ENCODE data around the gene ABCB6.

The ABCB6 gene

DNA sequence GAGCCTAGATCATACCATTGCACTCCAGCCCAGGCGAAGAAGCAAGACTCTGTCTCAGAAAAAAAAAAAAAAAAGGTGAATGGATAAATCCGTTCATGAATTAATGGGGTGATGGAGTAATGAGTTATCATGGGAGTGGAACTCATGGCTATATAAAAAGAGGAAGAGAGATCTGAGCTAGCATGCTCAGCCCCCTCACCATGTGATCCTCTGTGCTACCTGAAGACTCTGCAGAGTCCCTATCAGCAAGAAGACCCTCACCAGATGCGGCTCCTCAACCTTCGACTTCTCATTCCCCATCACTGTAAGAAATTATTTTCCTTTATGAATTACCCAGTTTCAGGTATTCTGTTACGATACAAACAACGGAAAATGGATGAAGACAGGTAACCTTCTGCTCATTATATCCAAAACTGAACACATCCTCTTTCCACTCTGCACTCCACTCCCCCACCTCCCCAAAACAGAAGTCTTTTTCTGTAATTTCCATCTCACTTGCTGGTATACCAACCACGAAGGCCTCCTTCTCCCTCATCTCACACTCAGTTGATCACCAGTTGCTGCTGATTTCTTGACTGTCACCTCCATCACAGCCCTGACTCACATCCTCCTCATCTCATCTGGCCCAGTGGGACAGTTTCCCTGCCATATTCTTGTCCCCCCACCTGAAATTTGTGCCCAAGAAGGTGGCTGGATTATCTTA, 31.9 kb downstream of the ABCB6 start:
- in situ Hi-C loops (cut with MboI; ENCODE audit: low sequenced_read_pairs) = no loop called here

DNA sequence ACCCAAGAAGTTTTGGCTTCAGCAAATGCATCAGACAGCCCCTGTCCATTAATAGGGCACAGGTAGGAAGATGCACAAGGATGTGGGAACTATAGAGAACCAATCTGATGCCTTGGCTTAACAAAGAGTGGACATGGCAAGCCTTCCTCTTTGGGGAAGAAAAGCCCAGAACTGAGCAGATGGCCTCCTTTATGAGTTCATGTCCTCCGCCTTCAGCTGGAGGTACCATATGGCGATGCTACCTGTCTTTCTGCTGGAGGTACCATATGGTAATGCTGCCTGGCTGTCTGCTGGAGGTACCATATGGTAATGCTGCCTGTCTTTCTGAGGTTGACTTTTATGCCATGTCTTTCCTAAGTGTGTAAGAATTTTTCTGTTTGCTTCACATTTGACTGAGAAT, 34.6 kb downstream of the ABCB6 start:
- in situ Hi-C loops (cut with MboI; ENCODE audit: low sequenced_read_pairs) = no loop called here

DNA sequence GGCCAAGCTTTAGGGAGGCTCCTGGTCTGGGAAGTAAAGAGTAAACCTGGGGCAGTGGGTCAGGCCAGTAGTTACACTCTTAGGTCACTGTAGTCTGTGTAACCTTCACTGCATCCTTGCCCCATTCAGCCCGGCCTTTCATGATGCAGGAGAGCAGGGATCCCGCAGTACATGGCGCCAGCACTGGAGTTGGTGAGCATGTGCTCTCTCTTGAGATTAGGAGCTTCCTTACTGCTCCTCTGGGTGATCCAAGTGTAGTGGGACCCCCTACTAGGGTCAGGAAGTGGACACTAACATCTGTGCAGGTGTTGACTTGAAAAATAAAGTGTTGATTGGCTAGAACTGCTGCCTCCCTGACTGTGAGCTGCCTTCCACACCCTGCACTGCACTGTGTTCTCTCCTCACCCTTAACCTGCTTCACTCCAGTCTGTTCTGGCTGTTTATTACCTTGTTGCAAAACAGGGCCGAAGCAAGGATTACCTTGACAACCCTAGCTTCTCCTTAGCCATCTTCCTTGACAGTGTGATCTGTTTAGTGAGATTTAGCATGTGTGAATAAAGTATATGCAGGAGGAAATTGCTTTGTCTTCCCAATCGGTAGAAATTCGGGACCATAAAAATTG, 35.5 kb downstream of the ABCB6 start:
- in situ Hi-C loops (cut with MboI; ENCODE audit: low sequenced_read_pairs) = no loop called here

DNA sequence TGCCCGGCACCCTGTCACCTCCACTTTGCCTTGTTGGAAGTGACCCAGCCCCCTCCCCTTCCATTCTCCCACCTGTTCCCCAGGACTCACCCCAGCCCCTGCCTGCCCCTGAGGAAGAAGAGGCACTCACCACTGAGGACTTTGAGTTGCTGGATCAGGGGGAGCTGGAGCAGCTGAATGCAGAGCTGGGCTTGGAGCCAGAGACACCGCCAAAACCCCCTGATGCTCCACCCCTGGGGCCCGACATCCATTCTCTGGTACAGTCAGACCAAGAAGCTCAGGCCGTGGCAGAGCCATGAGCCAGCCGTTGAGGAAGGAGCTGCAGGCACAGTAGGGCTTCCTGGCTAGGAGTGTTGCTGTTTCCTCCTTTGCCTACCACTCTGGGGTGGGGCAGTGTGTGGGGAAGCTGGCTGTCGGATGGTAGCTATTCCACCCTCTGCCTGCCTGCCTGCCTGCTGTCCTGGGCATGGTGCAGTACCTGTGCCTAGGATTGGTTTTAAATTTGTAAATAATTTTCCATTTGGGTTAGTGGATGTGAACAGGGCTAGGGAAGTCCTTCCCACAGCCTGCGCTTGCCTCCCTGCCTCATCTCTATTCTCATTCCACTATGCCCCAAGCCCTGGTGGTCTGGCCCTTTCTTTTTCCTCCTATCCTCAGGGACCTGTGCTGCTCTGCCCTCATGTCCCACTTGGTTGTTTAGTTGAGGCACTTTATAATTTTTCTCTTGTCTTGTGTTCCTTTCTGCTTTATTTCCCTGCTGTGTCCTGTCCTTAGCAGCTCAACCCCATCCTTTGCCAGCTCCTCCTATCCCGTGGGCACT, 36.2 kb downstream of the ABCB6 start:
- in situ Hi-C loops (cut with MboI; ENCODE audit: low sequenced_read_pairs) = no loop called here

DNA sequence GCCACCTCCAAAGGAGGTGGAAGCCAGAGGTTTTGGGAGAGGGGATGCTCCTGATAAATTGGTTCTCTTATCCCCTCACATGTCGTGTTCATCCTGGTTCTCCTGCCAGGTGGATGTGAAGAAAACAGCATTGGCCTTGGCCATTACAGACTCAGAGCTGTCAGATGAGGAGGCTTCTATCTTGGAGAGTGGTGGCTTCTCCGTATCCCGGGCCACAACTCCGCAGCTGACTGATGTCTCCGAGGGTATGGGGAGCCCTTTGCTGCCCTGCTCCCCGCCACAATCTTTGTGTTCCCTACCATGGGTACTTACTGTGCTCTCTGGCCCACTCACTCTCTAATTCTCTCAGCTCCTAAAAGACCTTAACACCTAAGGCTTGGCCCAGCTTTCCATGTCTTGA, 37.2 kb downstream of the ABCB6 start:
- in situ Hi-C loops (cut with MboI; ENCODE audit: low sequenced_read_pairs) = no loop called here

DNA sequence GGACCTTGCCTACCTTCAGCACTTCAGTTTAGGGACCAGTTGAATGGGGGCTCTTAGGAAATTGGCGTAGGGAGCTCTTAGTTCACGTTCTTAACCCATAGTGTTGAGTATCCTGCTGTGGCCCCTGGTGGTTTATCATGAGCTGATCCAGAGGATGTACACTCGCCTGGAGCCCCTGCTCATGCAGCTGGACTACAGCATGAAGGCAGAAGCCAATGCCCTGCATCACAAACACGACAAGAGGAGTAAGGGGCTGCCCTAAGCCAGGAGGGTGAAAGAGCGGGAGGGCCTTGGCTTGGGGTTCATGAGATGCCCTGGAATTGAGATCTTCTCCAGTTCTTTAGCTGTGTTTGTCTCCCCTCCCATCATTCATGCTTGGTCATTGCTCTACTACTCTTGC, 37.8 kb downstream of the ABCB6 start:
- in situ Hi-C loops (cut with MboI; ENCODE audit: low sequenced_read_pairs) = no loop called here

DNA sequence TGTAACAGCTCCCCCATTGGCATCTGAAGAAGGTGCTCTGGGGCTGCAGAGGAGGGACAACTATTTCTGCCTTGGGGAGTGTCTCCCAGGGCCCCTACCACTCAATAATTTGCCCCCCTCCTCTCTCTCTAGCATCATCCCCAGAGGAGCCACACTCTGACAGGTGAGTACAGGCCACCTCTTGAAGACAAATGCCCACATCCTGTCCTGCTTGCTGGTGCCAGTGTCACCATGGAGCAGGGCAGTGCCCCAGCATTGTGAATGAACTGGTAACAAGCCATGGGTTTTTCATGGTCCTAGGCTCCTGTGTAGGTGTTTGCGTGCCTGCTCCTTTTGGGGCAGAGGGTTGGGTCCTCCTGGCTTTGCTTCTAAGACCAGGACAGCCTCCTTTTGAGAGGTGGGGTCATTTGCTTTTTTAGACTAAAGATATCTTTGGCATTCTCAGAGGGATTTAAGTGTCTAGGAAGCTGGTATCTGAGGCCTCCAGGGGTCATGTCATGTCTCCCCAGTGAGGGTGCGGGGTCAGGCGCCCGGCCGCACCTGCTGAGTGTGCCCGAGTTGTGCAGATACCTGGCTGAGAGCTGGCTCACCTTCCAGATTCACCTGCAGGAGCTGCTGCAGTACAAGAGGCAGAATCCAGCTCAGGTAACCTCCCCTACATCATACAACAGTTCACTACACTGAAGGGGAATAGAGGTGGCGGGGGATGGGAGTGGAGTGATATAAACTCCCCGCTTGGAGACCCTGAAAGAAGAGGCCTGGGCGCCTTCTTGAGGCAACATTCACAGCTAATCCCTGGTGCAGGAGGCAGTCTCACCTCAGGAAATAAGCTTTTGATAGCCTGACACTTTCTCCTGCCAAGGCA, 38.9 kb downstream of the ABCB6 start:
- in situ Hi-C loops (cut with MboI; ENCODE audit: low sequenced_read_pairs) = no loop called here

DNA sequence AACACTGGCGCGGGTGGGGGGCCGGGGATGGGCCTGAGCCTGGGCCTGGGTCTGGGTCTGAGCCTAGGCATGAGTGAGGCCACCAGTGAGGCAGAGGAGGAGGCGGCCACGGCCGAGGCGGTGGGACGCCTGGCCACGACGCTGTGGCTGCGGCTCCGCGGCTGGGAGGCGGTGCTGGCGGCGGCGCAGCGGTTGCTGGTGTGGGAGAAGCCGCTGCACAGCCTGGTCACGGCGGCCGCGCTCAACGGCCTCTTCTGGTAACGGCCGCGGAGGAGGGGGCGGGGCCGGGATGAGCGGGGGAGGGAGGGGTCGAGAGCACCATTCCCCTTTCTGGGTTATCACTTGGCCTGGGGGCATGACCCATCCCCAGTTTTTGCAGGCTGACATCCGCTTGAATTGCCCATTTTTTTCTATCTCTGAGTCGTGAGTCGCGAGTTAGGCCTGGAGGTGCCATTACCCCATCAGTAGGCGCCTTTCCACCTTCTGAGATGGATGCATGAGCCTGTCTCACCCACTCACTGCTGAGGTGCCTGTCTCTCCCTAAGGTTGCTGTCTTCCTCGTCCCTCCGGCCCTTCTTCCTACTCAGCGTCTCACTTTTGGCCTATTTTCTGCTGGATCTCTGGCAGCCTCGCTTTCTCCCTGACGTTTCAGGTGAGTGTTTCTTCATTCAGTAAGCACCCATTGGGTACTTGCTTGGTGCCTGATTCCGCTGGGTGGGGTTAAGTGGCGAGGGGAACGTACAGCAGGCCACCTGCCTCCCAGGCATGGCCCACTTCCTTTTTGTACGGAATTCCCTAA, 40.2 kb downstream of the ABCB6 start:
- in situ Hi-C loops (cut with MboI; ENCODE audit: low sequenced_read_pairs) = no loop called here

DNA sequence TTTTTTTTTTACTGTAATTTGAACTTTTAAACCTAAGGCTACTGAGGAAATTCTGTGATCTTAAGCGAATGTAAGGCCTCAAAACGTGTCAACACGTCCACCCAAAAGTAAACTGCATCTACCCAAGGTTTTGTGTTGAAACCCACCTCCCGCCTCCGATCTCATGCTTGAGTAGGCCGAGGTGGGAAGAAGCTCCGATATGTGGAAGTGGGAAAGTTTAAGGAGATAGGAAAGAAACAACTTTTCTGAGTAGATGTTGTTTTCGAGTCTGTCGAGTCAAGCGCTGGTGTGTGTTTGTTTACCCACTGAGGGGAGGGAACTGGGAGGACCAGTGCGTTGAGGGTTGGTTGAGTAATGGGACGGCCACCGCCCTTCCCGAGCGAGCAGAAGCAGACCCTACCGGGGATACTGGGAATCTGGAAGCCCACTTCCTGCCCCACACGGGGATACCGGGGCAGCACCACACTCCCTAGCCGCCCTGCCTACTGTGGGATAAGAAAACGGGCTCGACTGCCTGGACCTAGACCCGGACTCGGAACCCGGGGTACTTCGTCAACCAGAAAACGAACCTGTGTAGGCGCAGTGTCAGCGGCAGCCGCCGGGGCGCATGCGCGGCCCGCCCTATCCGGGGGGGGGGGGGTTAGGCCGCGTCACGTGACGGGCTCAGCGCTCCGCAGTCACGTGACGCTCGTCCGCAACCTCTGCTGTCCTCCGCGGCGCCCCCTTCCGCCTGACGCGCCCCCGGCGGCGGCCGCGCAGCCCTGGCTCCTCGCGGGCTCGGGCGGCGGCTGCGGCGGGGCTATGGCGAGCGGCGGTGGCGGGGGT, 41.0 kb downstream of the ABCB6 start, which contains the start of gene RETREG2:
Gene RETREG2, plus strand, starts transcription at position 724 of the 825 bp plus-strand sequence. Its CDS starts 78 bp downstream, at position 802.
- in situ Hi-C loops (cut with MboI; ENCODE audit: low sequenced_read_pairs) = no loop called here

DNA sequence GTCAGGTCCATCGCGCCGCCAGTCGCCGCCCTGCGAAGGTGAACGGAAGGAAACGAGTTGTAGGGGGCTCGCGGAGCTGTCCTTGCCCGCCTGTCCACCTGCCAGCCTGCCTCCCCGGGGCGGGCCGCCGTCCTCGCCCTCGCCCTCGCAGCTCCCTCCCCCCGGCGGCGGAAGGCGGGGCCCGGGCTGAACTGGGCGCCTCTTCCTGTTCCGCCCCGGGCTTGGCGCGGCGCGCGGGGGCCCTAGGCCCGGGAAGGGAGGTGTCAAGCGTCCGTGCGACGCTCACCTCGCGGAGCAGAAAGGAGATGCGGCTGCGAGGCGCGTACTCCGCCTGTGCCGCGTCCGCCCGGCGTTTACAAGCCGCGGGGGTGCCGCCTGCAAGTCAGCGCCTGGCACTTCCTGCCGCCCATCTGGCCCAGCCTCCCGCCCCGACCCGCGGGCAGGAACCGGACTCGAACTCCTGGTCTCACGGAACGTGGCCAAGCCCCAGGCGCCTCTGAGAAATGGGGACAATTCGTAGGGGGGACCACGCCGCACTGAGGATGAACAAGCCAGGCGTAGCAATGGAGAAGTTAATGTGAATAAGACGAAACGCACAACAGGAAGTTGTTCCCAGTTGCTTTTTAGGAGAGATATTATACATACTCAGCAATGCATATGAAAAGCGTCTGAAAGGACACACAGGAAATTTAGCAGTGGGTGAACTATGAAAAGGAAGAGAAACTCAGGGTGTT, 41.8 kb downstream of the ABCB6 start, which contains the start of gene CNPPD1:
Gene CNPPD1, minus strand, starts transcription at position 108 of the 734 bp plus-strand sequence. Its CDS starts 97 bp downstream, at position 11.
- in situ Hi-C loops (cut with MboI; ENCODE audit: low sequenced_read_pairs) = no loop called here

DNA sequence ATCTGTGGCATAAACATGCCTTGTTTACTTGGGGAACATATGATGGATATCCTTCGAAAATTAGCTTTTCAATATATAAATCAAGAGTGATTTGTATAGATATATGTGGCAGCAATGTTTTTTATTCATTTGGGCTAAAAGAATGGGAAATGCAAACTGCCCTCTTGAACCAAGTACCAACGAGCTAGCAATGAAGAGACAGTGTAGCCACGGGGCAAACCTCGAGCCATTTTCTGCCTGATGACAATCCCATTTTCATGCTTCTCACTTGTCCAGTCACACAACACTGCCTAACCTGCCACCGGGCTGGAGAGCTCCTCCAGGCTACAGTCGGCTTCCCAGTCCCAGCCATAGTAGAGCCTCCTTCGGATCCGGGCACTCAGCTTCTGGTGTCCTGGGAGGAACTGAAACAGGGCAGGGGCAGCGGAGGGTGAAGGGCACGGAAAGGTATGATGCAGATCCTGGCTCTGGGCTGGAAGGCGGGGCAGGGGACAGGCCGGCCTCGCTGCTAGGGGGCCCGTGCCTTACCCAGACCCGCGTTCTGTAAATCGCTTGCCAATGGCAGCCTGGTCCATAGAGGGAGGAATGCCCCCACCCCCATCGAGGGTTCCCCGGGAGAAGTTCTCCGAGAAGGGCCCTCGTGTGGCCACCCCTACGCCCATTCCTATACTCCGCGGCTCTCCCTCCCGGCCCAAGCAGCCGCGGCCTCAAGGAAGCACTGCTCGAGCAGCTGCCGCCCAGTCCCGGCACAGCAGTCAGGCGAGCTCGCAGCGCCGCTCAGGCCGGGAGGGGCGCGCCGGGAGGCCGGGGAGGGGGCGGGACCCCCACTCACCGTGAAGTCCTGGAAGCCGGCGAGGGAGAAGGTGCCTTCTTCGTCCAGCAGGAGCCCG, 42.6 kb downstream of the ABCB6 start:
- in situ Hi-C loops (cut with MboI; ENCODE audit: low sequenced_read_pairs) = no loop called here

DNA sequence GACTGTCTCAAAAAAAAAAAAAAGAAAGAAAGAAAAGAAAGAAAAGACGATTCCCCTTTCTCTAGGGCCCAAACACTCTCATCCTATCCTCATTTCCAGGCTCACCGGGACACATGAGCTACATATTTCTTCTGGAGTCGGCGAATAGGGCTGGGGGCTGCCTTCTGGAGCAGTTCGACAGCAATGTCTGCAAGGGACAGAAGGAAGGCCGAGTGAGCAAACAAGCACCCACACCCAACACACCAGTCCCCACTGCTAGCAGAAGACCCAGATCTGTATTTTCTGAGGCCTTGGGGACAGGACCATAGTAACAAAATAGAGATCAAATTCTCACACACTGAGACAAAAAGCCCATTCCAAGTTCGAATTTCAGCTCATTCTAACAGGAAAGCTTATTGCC, 43.3 kb downstream of the ABCB6 start:
- in situ Hi-C loops (cut with MboI; ENCODE audit: low sequenced_read_pairs) = no loop called here

DNA sequence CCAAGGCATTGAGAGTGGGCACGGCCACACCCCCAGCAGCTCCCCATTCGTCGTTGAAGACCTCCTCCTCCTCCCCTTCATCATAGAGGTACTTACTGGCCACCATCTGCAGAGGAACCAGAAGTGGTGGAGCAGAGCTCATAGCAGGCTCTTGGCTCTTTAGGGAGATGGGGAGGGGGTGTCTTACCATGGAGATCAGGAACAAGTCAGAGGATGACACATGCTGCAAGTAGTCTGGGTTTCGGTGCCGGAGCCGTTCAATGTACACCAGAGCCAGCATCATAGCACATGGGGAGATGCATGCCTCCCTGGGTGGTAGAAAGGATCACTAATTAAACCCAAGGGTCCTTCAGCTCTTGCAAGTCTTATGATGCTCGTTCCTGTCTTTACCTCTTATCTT, 44.0 kb downstream of the ABCB6 start:
- in situ Hi-C loops (cut with MboI; ENCODE audit: low sequenced_read_pairs) = no loop called here

DNA sequence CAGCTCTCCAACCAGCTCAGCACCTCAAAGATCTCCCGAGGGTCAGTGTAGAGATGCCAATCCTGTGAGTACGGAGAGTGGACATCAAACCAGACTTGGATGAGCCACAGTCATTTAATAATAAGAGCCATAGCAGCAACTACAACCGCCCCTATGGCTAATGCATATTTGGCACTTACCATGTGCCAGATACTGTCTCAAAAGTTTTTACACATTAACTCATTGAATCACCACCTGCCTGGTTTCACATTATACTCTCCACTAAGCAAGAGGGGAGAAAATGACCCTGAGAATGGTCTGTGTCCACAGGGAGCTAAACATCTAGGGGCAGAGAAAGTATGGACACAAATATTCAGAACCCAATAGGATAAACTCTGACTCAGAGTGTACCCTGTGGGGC, 44.6 kb downstream of the ABCB6 start:
- in situ Hi-C loops (cut with MboI; ENCODE audit: low sequenced_read_pairs) = no loop called here

DNA sequence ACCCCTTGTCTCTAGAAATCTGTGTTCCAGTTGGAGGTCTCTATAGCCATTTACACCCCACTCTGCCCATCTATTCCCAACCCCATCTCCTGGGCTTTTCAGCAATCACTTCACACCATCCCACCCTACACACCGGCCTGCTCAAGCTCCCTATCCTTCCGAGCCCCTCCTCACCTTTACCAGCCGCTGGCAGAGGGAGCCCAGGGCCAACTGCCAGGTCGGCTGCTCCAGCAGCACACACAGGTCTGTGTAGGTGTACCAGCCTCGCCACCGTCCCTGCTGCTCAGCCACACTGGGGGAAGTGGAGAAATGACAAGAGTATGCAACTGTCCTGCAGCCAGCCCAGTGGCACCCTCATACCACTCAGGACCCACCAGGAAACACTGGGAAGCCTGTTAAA, 45.6 kb downstream of the ABCB6 start:
- in situ Hi-C loops (cut with MboI; ENCODE audit: low sequenced_read_pairs) = no loop called here

DNA sequence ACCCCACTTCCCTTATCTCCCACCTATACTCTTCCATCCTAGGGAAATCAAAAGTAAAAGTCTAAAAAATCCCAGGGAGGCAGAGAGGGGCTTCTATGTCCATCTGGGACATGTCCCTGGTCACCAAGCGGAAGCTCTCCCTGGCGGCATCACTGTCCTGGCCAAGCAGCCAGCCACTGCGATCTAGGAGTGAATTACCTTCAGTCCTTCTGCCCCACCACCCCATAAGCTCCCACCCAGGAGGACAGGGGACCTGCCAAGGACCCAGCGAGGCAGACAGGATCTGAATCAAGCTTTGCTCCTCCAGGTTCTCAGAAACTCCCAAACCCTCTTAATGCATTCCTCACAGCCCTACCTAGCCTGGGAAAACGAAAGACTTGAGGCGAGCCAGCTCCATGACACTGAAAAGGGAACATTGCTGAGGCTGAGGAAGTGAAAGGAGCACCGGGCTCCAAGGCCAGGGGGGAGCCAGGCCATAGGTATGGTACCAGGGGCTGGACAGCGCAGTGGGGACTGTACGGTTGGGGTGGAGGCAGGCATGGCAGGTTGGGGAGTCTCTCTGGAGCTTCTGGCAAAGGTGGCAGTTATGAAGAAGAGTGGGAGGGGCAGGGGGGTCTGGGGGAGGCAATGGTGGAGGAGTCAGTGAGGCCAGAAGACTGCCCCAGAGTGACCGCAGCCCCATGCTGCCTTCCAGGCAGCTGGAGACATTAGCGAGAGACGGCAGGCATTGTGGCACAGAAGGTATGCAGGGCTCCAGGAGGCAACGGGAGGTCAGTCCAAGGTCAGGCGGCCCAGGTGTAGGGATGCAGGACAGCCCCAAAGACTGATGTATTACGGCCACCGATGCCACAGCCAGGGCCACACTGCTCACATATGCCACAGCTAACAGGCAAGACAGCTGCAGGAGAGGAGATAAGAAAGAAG, 46.3 kb downstream of the ABCB6 start:
- in situ Hi-C loops (cut with MboI; ENCODE audit: low sequenced_read_pairs) = no loop called here
